ENCODE data around the gene ASIC2.
"Not testable (repeated sequence)": the region's sequence is repeated elsewhere in the genome, so short reads cannot be mapped to it uniquely, and the experiment has no call there.

ASIC2 gene

GRCh38 chr17:33015716-33016346, 277.3 kb downstream of the ASIC2 start:
- no peak for DNase-seq

GRCh38 chr17:33014751-33015150, 278.3 kb downstream of the ASIC2 start:
- DNase-seq, result no peak

- DNase-seq, result no peak
These were observed 279.3 kb downstream of the ASIC2 start for GRCh38 chr17:33013596-33014375.

GRCh38 chr17:33012522-33013033, 280.5 kb downstream of the ASIC2 start:
- no peak for DNase-seq

- DNase-seq, result no peak
These were observed 283.5 kb downstream of the ASIC2 start for GRCh38 chr17:33009636-33010035.

- no peak for DNase-seq
These were observed 285.9 kb downstream of the ASIC2 start for GRCh38 chr17:33007186-33007585.

- no peak for DNase-seq
These were observed 290.8 kb downstream of the ASIC2 start for GRCh38 chr17:33002246-33002645.

- DNase-seq, result no peak
These were observed 294.2 kb downstream of the ASIC2 start for GRCh38 chr17:32998887-32999228.

- DNase-seq, result peak; percentile 49
These were observed 294.8 kb downstream of the ASIC2 start for GRCh38 chr17:32998111-32998886.

GRCh38 chr17:32995416-32996045, 297.6 kb downstream of the ASIC2 start:
- no peak for DNase-seq

- no peak for DNase-seq
These were observed 299.1 kb downstream of the ASIC2 start for GRCh38 chr17:32993977-32994376.

GRCh38 chr17:32992321-32993033, 300.6 kb downstream of the ASIC2 start:
- no peak for DNase-seq

GRCh38 chr17:32988481-32989101, 304.5 kb downstream of the ASIC2 start:
- DNase-seq, result no peak

GRCh38 chr17:32987868-32988267, 305.2 kb downstream of the ASIC2 start:
- DNase-seq, result not testable (repeated sequence)

- DNase-seq, result not testable (repeated sequence)
These were observed 305.7 kb downstream of the ASIC2 start for GRCh38 chr17:32987453-32987805.

GRCh38 chr17:32985050-32985756, 307.9 kb downstream of the ASIC2 start:
- no peak for DNase-seq

- DNase-seq, result not testable (repeated sequence)
These were observed 311.5 kb downstream of the ASIC2 start for GRCh38 chr17:32981611-32982010.

GRCh38 chr17:32980230-32980629, 312.9 kb downstream of the ASIC2 start:
- no peak for DNase-seq

GRCh38 chr17:32976605-32977004, 316.5 kb downstream of the ASIC2 start:
- no peak for DNase-seq

- no peak for DNase-seq
These were observed 317.0 kb downstream of the ASIC2 start for GRCh38 chr17:32976131-32976530.

GRCh38 chr17:32971171-32971570, 321.9 kb downstream of the ASIC2 start:
- DNase-seq, result no peak
